Right renal pelvis (tissue), 4 donors: Measurements from ENCODE around the gene PRAMEF8. TPM values are rescaled to one million over a fixed set of nuclear protein-coding genes. Genes with fewer than 3 reads are reported as not detected.
"Not testable (repeated sequence)": the region's sequence is repeated elsewhere in the genome, so short reads cannot be mapped to it uniquely, and the experiment has no call there.

Source experiments
- DNase-seq, 4 donors: peaks; one replicate each; pipeline ENCODE4 v3.0.0-alpha.2; 2013; ENCODE audit warnings: low read depth in 4 of 4, low spot score in 3 of 4, missing footprints in 1 of 4
- polyA plus RNA-seq, 4 donors: library from polyadenylated mRNA; unstranded; fragments of 120-200 nt; gene quantifications; one replicate each; pipeline ENCODE4 v1.2.1, GENCODE V29; 2013; ENCODE audit not compliant: insufficient read length in 4 of 4

PRAMEF8 gene
- not detected for polyA plus RNA-seq

DNA sequence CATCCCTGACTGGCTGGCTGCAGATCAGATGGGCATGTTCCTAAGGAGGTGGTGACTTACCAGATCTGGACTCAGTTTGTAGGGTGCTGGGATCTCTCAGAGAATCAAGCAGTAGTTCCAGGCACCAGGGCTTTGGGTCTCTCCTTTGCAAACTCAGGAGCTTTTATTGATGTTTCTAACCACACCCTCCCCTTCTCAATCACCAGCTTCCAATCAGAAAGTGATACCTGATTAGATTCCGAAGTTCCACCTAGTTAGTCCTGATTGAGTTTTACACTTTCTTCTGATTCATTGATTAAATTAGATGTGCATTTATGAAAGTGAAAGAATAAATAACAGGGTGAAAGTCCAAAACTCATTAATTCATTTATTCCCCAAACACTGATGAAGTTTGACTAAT, at the start of gene PRAMEF8:
TSS of gene PRAMEF8 (minus strand) at position 101 of the 400 bp plus-strand sequence. CDS start 1,046 bp downstream, outside the sequence.
- DNase-seq: not testable (repeated sequence)

DNA sequence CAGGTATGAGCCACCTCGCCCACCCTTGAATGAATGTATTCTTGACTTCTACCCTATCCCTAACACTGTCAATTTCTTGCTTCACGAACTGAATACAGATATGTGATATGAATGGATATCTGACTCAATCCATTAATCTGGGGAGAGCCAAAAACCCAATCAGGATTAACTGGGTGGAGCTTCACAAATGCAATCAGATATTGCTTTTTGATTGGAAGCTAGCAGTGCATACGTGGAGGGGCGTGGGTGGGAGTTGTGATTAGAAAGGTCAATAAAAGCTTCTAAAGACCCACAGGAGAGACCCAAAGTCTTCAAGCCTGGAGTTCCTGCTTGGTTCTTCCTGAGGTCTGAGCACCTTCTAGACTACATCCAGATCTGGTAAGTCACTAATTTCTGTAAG, 30.3 kb upstream of the PRAMEF8 start, which contains the start of gene PRAMEF15:
TSS of gene PRAMEF15 (plus strand) at position 301 of the 400 bp plus-strand sequence. CDS start 2,827 bp downstream, outside the sequence.
- DNase-seq: not testable (repeated sequence)

DNA sequence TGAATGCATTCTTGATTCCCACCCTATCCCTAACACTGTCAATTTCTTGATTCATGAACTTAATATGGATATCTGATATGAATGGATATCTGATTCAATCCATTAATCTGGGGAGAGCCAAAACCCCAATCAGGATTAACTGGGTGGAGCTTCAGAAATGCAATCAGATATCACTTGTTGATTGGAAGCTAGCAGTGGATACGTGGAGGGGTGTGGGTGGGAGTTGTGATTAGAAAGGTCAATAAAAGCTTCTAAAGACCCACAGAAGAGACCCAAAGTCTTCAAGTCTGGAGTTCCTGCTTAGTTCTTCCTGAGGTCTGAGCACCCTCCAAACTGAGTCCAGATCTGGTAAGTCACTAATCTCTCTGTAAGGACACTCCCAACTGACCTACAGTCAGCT, 18.3 kb upstream of the PRAMEF8 start, which contains the start of gene PRAMEF33:
TSS of gene PRAMEF33 (plus strand) at position 301 of the 400 bp plus-strand sequence. CDS start 2,416 bp downstream, outside the sequence.
- DNase-seq: not testable (repeated sequence)

DNA sequence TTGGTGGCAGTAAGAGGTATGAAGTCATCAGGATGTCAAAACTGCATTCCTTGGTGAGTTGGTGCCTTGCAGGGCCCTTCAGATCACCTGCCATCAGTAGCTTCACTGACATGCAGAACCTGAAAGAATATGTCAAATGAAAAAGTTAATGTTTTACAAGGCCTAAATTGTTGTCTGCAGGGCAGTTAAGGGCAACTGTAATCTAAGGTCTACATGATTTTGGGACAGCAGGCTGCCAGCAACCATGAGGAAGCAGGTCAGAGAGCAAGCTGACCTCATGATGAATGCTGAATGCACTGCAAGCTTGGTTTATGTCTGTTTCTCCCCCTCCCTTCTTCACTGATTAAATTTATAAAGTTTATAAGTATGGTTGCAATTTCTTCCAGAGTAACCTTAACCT, 17.3 kb upstream of the PRAMEF8 start:
- DNase-seq: not testable (repeated sequence)

DNA sequence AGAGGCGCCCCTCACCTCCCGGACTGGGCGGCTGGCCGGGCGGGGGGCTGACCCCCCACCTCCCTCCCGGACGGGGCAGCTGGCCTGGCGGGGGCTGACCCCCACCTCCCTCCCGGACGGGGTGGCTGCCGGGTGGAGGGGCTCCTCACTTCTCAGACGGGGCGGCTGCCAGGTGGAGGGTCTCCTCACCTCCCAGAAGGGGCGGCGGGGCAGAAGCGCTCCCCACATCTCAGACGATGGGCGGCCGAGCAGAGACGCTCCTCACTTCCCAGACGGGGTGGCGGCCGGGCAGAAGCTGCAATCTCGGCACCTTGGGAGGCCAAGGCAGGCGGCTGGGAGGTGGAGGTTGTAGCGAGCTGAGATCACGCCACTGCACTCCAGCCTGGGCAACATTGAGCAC, 13.8 kb upstream of the PRAMEF8 start:
- DNase-seq: not testable (repeated sequence)

DNA sequence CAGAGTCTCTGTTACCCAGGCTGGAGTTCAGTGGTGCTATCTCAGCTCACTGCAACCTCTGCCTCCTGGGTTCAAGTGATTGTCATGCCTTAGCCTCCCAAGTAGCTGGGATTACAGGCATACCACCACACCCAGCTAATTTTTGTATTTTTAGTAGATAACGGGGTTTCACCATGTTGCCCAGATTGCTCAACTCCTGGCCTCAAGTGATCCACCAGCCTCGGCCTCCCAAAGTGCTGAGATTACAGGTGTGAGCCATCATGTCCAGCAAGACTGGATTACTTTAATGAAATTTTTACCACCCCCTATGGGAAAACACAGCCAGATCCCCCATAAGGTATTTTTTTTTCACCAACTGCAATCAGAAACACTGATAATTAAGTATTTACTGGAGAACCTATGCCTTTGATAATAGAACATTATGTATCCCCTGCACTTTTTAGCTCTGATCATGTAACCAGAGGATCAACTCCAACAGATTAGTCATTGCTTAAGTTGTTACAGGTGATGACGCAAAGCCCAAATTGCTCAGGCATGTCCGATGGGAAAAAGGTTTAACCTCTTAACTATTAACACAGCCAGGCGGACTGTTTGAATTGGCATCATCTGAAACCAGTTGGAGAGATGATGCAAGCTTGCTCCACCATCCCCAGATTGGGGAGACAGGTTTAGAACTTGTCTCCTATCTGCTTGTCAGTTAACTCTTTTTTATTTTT, 12.4 kb upstream of the PRAMEF8 start:
- not testable (repeated sequence) for DNase-seq

DNA sequence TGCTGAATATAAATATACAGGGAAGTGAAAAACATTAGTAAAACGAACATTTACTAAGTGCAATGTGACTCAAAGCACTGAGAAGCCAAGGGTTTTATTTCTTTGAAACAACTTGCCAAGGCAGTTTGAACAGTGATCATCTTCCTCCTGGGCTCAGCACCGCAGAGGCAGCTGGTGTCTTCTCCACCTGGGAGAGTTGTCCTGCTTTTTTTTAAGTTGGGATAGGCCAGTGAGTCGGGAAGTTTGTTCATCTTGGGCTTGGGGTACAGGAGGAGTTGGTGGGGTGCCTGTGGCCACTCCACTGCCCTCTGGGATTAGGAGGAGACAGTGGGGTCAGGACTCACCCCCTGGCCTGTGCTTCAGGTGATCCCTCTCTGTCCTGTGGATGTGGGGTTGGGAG, 4.1 kb upstream of the PRAMEF8 start:
- not testable (repeated sequence) for DNase-seq

DNA sequence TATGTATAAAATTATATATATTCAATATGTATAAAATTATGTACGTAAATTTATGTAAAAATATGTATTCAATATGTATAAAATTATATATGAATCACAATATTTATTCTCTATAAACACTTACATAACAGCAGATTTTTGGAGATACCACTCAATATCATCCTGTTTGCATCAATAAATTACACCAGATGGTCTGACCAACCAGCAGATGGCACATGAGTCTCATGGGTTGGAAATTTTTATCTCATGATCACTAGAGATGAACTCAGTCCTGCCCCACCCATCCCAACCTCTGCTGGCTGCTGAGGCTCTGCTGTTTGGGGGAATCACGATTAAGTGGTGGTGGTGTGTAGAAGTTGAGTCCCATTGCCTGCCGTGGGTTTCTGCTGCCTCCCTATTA, 5.3 kb downstream of the PRAMEF8 start:
- not testable (repeated sequence) for DNase-seq

DNA sequence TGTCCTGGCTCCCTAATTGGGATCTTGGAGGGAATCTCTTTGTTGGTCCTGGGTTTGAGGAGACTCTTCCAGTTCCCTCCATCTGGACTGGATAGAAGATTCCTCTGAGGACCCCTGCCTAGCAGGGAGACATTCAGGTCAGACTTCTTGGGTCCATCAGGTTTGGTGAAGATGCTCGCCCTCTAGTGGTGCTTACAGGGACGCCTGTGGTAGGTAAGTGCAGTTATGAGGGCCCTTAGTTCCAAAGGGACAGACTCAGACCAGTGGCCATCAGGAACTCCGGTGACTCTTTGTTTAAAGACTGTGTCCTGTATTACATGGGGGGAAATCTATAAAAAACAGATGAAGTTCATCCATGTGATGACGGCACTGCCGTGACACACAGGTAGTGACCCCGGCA, 7.9 kb downstream of the PRAMEF8 start:
- not testable (repeated sequence) for DNase-seq

DNA sequence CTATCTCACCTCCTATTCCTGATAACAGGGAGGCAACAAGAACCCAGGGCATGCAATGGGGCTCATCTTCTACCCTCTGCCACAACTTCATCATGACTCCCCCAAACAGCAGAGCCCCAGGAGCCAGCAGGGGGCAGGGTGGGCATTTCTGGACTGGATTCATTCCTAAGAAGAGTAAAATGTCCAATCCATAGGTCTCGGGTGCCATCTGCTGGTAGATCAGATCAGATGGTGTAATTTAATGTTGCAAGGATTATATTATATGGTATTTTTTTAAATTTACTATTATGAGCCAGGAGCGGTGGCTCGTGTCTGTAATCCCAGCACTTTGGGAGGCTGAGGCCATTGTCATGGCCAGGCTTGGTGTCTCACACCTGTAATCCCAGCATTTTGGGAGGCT, 19.8 kb downstream of the PRAMEF8 start:
- DNase-seq: not testable (repeated sequence)

DNA sequence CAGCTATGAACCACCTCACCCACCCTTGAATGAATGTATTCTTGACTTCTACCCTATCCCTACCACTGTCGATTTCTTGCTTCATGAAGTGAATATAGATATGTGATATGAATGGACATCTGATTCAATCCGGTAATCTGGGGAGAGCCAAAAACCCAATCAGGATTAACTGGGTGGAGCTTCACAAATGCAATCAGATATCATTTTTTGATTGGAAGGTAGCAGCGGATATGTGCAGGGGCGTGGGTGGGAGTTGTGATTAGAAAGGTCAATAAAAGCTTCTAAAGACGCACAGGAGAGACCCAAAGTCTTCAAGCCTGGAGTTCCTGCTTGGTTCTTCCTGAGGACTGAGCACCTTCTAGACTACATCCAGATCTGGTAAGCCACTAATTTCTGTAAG, 31.0 kb downstream of the PRAMEF8 start, which contains the start of gene PRAMEF5:
TSS of gene PRAMEF5 (plus strand) at position 301 of the 400 bp plus-strand sequence. CDS start 5,071 bp downstream, outside the sequence.
- not testable (repeated sequence) for DNase-seq

DNA sequence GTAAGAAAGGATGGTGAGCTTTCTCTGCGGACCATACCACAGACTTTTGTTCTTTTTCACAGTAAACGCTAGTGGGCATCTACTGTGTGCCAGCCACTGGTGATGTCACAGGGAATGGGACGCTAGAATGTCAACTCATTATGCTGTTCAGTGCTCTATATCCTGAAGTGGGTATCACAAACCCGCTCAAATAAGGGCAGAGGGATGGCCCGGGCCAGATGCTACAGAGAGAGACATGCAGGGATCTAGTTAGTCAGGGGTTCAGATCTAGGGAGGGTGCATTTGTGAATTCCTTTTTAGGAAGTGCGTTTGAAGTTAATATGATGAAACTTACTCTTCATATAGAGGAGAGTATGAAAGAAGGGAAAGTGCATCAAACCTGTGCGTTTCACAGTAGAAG, 37.8 kb downstream of the PRAMEF8 start:
- DNase-seq: not testable (repeated sequence)

DNA sequence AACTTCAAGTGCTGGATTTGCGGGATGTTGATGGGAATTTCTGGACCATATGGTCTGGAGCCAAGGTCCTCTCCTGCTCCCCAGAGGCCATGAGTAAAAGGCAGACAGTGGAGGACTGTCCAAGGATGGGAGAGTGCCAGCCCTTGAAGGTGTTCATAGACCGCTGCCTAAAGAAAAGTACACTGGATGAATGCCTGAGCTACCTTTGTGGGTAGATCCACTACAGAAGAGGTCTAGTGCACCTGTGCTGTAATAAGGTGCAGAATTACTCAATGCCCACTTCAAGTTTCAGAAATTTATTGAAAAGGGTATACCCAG, 38.4 kb downstream of the PRAMEF8 start:
- not testable (repeated sequence) for DNase-seq

DNA sequence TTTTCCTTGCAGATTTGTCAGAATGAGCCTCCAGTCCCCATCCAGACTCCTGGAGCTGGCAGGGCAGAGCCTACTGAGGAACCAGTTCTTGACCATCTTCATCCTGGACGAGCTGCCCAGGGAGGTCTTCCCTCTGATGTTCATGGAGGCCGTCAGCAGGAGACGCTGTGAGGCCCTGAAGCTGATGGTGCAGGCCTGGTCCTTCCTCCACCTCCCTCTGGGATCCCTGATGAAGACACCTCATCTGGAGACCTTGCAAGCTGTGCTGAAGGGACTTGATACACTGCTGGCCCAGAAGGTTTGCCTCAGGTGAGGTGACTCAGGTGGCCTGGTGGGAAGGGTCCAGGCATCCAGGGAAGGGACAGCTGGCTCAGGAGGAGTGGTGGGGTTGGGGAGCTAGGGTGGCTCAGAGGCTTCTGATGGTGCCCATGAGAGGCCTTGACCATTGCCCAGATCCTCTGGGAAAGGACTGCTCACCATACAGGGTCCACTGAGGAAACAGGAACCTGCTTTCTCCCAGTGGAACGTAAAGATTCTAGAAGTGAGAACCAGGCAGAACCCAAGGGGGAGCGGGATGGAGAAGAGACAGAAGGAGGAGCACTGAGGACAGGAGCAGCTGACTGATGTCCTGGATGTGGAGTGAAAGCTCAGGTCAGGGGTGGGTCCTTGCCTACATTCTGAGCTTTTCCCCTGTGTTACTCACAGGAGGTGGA, 38.9 kb downstream of the PRAMEF8 start:
- not testable (repeated sequence) for DNase-seq

DNA sequence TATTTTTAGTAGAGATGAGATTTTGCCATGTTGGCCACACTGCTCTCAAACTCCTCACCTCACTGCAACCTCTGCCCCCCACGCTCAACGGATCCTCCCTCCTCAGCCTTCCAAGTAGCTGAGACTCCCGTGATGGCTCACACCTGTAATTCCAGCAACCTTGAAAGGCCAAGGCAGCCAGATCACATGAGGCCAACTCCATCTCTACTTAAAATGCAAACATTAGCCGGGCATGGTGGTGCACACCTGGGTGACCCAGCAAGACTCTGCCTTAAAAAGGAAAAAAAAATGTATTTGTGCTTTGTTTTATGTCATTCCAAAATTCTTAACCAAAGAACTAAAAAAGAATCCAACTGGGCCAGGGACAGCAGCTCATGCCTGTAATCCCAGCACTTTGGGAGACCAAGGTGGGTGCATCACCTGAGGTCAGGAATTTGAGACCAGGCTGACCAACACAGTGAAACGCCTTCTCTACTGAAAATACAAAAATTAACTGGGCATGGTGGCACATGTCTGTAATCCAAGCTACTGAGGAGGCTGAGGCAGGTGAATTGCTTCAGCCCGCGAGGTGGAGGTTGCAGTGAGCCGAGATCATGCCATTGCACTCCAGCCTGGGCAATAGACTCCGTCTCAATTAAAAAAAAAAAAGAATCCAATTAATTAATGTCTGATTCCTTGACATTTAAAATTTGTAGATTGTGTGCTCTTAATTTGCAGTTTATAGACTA, 41.2 kb downstream of the PRAMEF8 start:
- DNase-seq: not testable (repeated sequence)

DNA sequence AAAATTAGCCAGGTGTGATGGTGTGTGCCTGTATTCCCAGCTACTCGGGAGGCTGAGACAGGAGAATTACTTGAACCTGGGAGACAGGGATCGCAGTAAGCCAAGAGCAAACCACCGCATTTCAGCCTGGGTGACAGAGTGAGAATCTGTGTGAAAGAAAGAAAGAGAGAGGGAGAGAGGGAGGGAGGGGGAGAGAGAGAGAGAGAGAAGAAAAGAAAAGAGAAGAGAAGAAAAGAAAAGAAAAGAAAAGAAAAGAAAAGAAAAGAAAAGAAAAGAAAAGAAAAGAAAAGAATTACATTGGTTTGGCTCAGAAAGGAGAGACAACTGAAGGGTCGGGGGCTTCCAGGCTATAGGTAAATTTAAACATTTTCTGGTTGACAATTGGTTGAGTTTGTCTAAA, 45.3 kb downstream of the PRAMEF8 start:
- not testable (repeated sequence) for DNase-seq

DNA sequence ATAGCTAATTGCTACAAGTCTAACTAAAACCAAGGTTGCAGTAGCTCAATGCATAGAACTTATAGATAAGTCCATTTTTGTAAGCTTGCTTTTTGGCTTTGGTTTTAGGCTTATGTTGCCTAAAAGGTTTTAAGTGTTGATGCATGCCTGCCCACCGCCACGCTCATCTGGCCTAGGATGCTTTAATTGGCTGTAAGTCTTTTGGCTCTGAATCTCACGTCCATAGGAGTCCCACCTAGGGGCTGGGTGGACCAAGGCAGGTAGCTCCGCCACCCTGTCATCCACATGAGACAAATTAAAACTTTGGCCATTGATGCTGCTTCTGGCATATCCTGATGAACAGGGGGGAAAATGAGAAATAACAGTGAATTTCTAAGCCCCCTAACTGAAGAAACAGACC, 47.4 kb downstream of the PRAMEF8 start:
- DNase-seq: not testable (repeated sequence)

DNA sequence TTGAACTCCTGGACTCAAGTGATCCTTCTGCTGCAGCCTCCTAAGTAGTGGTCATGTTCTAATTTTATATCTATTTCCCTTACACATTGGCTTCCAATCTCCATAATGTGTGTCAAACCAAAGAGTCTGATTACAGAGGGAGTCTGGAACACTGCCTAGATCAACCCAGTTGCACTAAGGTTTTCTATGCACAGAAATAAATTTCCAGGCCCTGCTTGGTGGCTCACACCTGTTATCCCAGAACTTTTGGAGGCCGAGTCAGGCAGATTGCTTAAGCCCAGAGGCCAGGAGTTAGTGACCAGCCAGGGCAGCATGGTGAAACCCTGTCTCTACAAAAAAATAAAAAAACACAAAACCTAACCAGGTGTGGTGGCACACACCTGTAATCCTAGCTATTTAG, 50.9 kb downstream of the PRAMEF8 start:
- peak in 1 of 4 donors; percentile 0 for DNase-seq

DNA sequence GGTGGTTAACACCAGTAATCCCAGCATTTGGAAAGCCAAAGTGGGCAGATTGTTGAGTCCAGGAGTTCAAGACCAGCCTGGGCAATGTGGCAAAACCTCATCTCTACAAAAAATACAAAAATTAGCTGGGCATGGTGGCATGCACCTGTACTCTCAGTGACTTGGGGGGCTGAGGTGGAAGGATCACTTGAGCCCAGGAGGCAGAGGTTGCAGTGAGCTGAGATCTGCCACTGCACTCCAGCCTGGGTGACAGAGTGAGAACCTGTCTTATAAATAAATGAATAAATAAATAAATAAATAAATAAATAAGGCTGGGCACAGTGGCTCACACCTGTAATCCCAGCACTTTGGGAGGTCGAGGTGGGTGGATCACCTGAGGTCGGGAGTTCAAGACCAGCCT, 52.9 kb downstream of the PRAMEF8 start:
- DNase-seq: not testable (repeated sequence)
